ENCODE data around the gene TPRA1.

TPRA1 gene

GRCh38 chr3:127628788-127629466 is 38.4 kb upstream of the TPRA1 start, which contains the start of gene PODXL2:
TSS of gene PODXL2 (plus strand) at chr3:127629185. CDS start at chr3:127629220, 35 bp downstream.
- FAIRE-seq (no peak), DNase-seq (ENCODE audit: insufficient read length) (peak; percentile 50)
- TF ChIP-seq TAF1 (IDR thresholded peaks at IDR 0.05; ENCODE audit: borderline replicate concordance, low read depth, low read length) (no peak), POLR2A (IDR thresholded peaks at IDR 0.05; ENCODE audit: low read depth, low read length) (no peak), POLR2AphosphoS5 (IDR thresholded peaks at IDR 0.05; ENCODE audit: low read depth, low read length) (no peak)

- TF ChIP-seq TAF1 (IDR thresholded peaks at IDR 0.05; ENCODE audit: borderline replicate concordance, low read depth, low read length) (no peak), POLR2A (IDR thresholded peaks at IDR 0.05; ENCODE audit: low read depth, low read length) (no peak), POLR2AphosphoS5 (IDR thresholded peaks at IDR 0.05; ENCODE audit: low read depth, low read length) (no peak)
- DNase-seq (ENCODE audit: insufficient read length) (no peak), FAIRE-seq (no peak)
These were observed 37.9 kb upstream of the TPRA1 start for GRCh38 chr3:127628426-127628787.

GRCh38 chr3:127625821-127626220 is 35.3 kb upstream of the TPRA1 start:
- DNase-seq (ENCODE audit: insufficient read length) (no peak), FAIRE-seq (no peak)
- TF ChIP-seq POLR2A (IDR thresholded peaks at IDR 0.05; ENCODE audit: low read depth, low read length) (no peak), POLR2AphosphoS5 (IDR thresholded peaks at IDR 0.05; ENCODE audit: low read depth, low read length) (no peak), TAF1 (IDR thresholded peaks at IDR 0.05; ENCODE audit: borderline replicate concordance, low read depth, low read length) (no peak)

- FAIRE-seq (no peak), DNase-seq (ENCODE audit: insufficient read length) (no peak)
- TF ChIP-seq POLR2AphosphoS5 (IDR thresholded peaks at IDR 0.05; ENCODE audit: low read depth, low read length) (no peak), POLR2A (IDR thresholded peaks at IDR 0.05; ENCODE audit: low read depth, low read length) (no peak), TAF1 (IDR thresholded peaks at IDR 0.05; ENCODE audit: borderline replicate concordance, low read depth, low read length) (no peak)
These were observed 33.5 kb upstream of the TPRA1 start for GRCh38 chr3:127624063-127624462.

GRCh38 chr3:127622772-127623576 is 32.4 kb upstream of the TPRA1 start:
- FAIRE-seq (no peak), DNase-seq (ENCODE audit: insufficient read length) (no peak)
- TF ChIP-seq TAF1 (IDR thresholded peaks at IDR 0.05; ENCODE audit: borderline replicate concordance, low read depth, low read length) (no peak), POLR2AphosphoS5 (IDR thresholded peaks at IDR 0.05; ENCODE audit: low read depth, low read length) (peak; percentile 54), POLR2A (IDR thresholded peaks at IDR 0.05; ENCODE audit: low read depth, low read length) (peak; percentile 52; the same call in 1 of the 2 replicates)

- no peak for FAIRE-seq
- TF ChIP-seq POLR2A (IDR thresholded peaks at IDR 0.05; ENCODE audit: low read depth, low read length) (no peak), POLR2AphosphoS5 (IDR thresholded peaks at IDR 0.05; ENCODE audit: low read depth, low read length) (no peak), TAF1 (IDR thresholded peaks at IDR 0.05; ENCODE audit: borderline replicate concordance, low read depth, low read length) (no peak)
These were observed 31.5 kb upstream of the TPRA1 start for GRCh38 chr3:127622031-127622430.

GRCh38 chr3:127620637-127621375 is 30.3 kb upstream of the TPRA1 start:
- TF ChIP-seq POLR2A (IDR thresholded peaks at IDR 0.05; ENCODE audit: low read depth, low read length) (no peak; the same call in 1 of the 2 replicates), TAF1 (IDR thresholded peaks at IDR 0.05; ENCODE audit: borderline replicate concordance, low read depth, low read length) (no peak), POLR2AphosphoS5 (IDR thresholded peaks at IDR 0.05; ENCODE audit: low read depth, low read length) (no peak)
- FAIRE-seq (no peak), DNase-seq (ENCODE audit: insufficient read length) (no peak)

More at GRCh38 chr3:127622031-127622430, 31.5 kb upstream of the TPRA1 start:
- no peak for DNase-seq (ENCODE audit: insufficient read length)

GRCh38 chr3:127618891-127619290 is 28.4 kb upstream of the TPRA1 start:
- no peak for TF ChIP-seq POLR2A (IDR thresholded peaks at IDR 0.05; ENCODE audit: low read depth, low read length)
- TF ChIP-seq TAF1 (IDR thresholded peaks at IDR 0.05; ENCODE audit: borderline replicate concordance, low read depth, low read length) = no peak
- TF ChIP-seq POLR2AphosphoS5 (IDR thresholded peaks at IDR 0.05; ENCODE audit: low read depth, low read length) = peak; percentile 24; the same call in 1 of the 2 replicates
- DNase-seq (ENCODE audit: insufficient read length) (no peak), FAIRE-seq (no peak)

GRCh38 chr3:127616836-127617605 is 26.5 kb upstream of the TPRA1 start:
- FAIRE-seq = no peak
- TF ChIP-seq POLR2AphosphoS5 (IDR thresholded peaks at IDR 0.05; ENCODE audit: low read depth, low read length) (0 out of 2 replicates have a peak, but pooled peaks have one; percentile 16), POLR2A (IDR thresholded peaks at IDR 0.05; ENCODE audit: low read depth, low read length) (no peak)
- DNase-seq (ENCODE audit: insufficient read length) = no peak

GRCh38 chr3:127615631-127616305 is 25.2 kb upstream of the TPRA1 start:
- FAIRE-seq (no peak), DNase-seq (ENCODE audit: insufficient read length) (no peak)
- TF ChIP-seq POLR2AphosphoS5 (IDR thresholded peaks at IDR 0.05; ENCODE audit: low read depth, low read length) (no peak), POLR2A (IDR thresholded peaks at IDR 0.05; ENCODE audit: low read depth, low read length) (no peak), TAF1 (IDR thresholded peaks at IDR 0.05; ENCODE audit: borderline replicate concordance, low read depth, low read length) (no peak)

Measured in GM12892 (cell line).